GM04503 (cell line): ENCODE measurements around the gene GJA5.

Experiments
- DNase-seq: peaks from one replicate; pipeline ENCODE4 v3.0.0-alpha.2; 2012; ENCODE audit warnings: low read depth

The GJA5 gene

GRCh38 chr1:147760481-147761260 lies at the start of gene GJA5:
GJA5 (minus strand) TSS chr1:147760602; CDS start chr1:147759238, 1,364 bp downstream.
- DNase-seq, result no peak

GRCh38 chr1:147809236-147809635 lies 48.8 kb upstream of the GJA5 start:
- DNase-seq, result no peak

GRCh38 chr1:147808025-147808424 lies 47.6 kb upstream of the GJA5 start:
- DNase-seq, result no peak

- no peak for DNase-seq
Observed at GRCh38 chr1:147807405-147807804, 47.0 kb upstream of the GJA5 start.

GRCh38 chr1:147804942-147805723 lies 44.7 kb upstream of the GJA5 start:
- no peak for DNase-seq

GRCh38 chr1:147800804-147801203 lies 40.4 kb upstream of the GJA5 start:
- DNase-seq, result no peak

DNA sequence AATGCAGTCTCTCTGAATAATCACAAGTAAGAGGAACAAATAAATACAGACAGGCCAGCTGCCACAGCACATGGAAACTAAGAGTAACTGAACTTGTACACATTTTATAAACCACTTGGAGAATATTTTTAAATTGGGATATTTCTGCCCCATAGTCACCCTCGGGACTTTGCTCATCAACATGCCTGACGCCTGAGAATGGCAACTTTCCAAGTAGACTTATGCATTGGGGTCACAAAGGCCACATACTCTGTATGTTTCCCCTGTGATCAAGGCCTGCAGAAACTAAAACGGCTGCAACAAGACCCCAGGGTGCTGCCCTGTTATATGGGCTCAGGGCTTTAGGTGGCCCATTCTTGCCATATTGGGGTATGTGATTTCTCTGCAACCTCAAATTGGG lies 38.3 kb upstream of the GJA5 start:
- no peak for DNase-seq

DNA sequence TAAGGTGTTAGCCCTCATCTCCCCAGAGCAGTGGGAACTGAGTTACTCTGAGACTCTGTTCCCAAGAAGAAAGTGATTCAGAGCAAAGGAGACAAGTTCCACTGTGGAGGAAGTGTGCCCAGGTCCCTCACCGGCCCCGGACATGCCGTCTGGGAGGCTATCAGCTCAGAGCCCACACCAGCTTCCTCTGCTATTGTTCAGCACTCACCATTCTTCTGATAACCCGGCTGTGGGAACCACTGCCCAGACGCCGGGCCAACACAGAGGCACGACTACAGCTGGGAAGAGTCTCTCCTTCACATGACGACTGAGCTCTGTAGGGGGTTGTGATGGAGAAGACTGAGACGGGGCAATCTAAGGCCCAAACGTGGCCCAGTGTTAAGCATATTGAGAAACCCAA lies 34.2 kb upstream of the GJA5 start:
- DNase-seq, result no peak

GRCh38 chr1:147791876-147792275 lies 31.5 kb upstream of the GJA5 start:
- no peak for DNase-seq

DNA sequence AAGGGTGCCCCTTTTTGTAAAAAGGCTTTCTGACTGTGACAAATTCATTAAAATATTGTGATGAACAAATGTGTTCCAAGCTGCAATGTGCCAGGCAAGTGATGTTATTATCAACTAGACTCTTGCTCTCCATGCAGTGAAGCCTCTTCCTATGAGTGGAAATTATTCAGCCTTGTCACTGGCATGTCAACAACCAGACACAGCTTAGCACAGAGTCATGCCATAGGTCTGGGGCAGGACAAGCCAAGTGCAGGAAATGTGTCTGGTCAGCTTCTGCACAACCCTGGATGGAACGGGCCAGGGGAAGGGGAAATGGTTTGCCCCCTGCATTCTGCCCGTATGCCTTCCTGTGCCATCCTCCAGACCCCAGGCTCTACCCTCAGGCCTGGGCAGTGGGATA lies 27.4 kb upstream of the GJA5 start:
- DNase-seq, result no peak

DNA sequence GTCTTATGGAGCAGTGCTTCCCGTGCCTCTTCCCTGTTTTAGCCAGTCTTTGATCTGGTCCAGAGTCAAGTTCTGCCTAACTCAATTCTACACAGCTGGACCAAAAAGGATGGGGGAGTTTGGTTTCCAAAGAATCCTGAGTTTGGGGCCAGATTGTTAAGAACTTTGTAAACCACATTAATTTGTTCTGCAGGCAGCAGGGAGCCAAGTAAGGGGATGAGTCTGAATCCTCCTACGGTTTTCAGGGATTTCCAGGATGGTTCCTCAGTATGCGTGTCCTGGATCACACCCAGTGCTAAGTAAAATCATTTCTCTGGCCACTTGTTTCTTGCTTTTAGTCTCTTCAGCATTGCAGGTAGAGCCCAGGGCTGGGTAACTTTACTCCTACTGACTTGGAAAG lies 26.1 kb upstream of the GJA5 start:
- no peak for DNase-seq

GRCh38 chr1:147785794-147786506 lies 25.5 kb upstream of the GJA5 start:
- DNase-seq, result peak; percentile 7

DNA sequence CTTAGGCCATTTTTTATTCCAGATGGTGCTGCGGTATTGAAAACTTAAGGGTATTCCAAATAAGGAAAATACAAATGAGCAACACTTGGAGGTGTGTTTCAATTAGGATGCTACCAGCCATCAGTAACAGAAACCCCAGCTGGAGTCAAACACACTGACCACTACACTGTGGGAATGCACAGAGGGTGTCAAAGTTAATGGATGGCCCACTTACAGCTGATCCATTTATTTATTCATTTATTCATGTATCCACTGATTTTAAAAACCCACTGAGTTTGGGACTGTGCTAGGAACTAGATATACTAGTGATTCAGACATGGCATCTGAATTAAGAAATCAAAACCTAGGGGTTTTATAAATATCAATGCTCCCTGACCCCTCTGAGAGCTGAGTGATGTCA lies 24.5 kb upstream of the GJA5 start:
- no peak for DNase-seq

- no peak for DNase-seq
Observed at GRCh38 chr1:147781056-147781471, 20.7 kb upstream of the GJA5 start.

DNA sequence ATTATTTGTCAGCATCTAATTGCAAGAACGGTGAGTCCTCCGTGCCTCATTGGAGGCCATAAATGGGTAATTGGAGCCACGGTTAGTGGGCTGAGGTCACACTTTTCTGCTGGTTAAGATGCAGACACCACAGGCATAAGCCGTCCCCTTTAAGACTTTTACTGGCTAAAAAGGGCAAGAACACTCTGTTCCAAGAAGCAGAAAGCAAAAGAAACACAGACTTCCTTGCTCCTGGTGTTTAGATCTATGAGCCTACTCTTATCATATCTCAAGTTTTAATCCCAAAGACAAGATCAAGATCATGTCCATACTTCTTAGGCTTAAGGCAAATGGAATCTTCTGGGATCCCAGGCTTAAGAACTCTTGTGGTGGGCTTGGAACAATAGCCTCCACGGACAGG lies 17.3 kb upstream of the GJA5 start:
- no peak for DNase-seq

- DNase-seq, result no peak
Observed at GRCh38 chr1:147773215-147773715, 12.9 kb upstream of the GJA5 start.

DNA sequence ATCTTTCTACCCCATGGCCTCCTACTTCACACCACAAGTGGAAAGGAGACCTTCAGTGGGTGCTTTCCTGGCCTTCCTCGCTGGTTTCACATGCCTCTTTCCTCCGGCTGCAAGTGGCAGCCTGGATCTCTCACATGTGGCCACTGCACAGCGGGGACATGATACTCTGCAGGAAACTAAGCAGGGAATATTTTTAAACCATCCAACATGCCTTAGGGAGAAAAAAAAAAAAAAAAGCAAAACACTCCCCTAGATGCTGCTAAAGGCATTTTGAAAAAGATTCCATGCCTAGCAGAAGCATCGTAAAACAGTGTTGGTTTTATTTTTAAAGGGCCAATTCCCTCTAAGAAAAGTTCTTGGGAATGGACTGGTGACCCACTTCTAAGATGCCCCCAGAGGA lies 12.2 kb upstream of the GJA5 start:
- no peak for DNase-seq

- DNase-seq, result no peak
Observed at GRCh38 chr1:147771226-147772125, 11.1 kb upstream of the GJA5 start.

DNA sequence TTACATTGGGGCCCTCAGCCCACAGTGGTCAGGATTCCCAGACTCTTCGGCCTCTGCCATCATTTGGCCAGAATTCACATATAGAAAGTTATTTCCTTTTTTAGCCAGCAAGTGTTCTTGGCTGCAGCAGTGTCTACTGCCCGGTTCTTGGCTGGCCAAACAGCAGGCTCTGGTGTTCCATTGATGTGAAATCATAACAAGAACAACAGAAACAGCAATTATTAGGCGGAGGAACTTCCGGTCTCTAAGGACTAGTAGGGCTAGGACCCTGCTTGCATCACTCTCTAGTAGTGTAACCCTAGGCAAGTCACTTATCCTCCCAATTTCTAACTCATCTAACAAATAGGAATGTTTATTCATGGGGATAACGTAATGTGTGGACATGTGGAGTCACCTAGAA lies 8.7 kb upstream of the GJA5 start:
- DNase-seq, result no peak

GRCh38 chr1:147768582-147768981 lies 8.2 kb upstream of the GJA5 start:
- no peak for DNase-seq

DNA sequence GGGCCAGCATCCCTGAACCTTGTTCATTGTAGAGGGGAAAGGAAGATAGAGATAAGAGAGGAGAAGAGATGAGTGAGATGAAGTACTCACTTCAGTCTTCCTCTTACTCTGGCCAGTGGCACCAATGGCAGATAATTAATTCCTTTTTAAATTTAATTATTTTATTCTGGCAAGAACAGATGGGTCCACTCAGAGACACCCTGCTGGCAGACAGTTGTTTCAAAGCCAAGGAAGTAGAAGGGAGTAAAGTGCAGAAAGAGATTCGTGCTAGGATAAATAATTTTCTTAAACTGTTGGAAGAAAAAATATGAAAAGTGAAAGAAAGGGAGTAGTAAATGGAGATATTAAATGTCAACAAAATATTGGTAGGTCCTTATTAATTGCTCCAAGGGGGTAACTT lies 7.7 kb upstream of the GJA5 start:
- DNase-seq, result no peak
